ENCODE results near the gene QRSL1.

GRCh38 chr6:106670236-106670635, 40.9 kb downstream of the QRSL1 start:
- TF ChIP-seq SIN3A (IDR thresholded peaks at IDR 0.05; ENCODE audit: low read depth, low read length) (no peak), CBX5 (IDR thresholded peaks at IDR 0.05; ENCODE audit: low read depth) (no peak), HDAC6 (IDR thresholded peaks at IDR 0.05; ENCODE audit: unreplicated experiment) (no peak), POLR2AphosphoS5 (IDR thresholded peaks at IDR 0.05; ENCODE audit: low read length) (no peak), GABPA (IDR thresholded peaks at IDR 0.05; ENCODE audit: low read depth) (no peak), POLR2A (IDR thresholded peaks at IDR 0.05; ENCODE audit: low read depth, low read length) (no peak), YY1 (IDR thresholded peaks at IDR 0.05; ENCODE audit: low read depth, low read length) (no peak), CTCF (IDR thresholded peaks at IDR 0.05 in 2 of 3, conservative IDR thresholded peaks at IDR 0.05 in 1 of 3; ENCODE audit: control insufficient read depth in 2 of 3, extremely low read depth in 1 of 3, insufficient read depth in 1 of 3, low read depth in 3 of 3, low read length in 3 of 3) (no peak), TCF3 (IDR thresholded peaks at IDR 0.05; ENCODE audit: borderline replicate concordance, insufficient read depth, low read depth, low read length) (no peak), SP1 (IDR thresholded peaks at IDR 0.05; ENCODE audit: low read depth, low read length) (no peak), BHLHE40 (IDR thresholded peaks at IDR 0.05; ENCODE audit: borderline replicate concordance in 1 of 2, low read depth in 2 of 2, low read length in 1 of 2) (no peak), ZBTB4 (CRISPR knock-in tag; IDR thresholded peaks at IDR 0.05) (no peak), SUZ12 (IDR thresholded peaks at IDR 0.05; ENCODE audit: unreplicated experiment) (no peak)

Measured in GM12878 (cell line).